ENCODE data around the gene ISLR2.

ISLR2 gene

DNA sequence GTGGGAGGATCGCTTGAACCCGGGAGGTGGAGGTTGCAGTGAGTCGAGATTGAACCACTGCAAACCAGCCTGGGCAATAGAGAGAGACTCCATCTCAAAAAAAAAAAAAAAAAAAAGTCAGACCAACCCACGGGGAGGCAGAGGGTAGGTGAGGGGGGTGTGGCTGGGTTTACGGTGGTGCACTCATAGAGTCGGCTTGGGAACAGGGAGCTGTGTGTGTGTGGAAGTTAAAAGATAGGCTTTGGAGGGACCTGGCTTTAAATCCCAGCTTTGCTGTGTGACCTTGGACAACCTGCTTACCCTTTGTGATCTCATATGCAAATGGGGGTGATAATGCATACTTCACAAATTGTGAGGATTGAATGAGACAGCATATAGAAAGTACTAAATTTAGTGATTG is 10.0 kb upstream of the ISLR2 start:
- peaks cover 23% of the 10 kb centered on the region for H3K27me3 ChIP-seq (replicated peaks; ENCODE audit: insufficient read depth, low read length)
- H3K36me3 ChIP-seq (replicated peaks; ENCODE audit: insufficient read depth, low read length) = no peaks in the 10 kb centered on the region
- H3K4me2 ChIP-seq (ENCODE audit: low read depth, low read length) = no peak overlapping the region
- H3K9ac ChIP-seq (ENCODE audit: low read length) = no peak overlapping the region
- no peaks in the 10 kb centered on the region for H3F3A ChIP-seq (ENCODE audit: insufficient read depth, low read length)
- H3K9me2 ChIP-seq (replicated peaks; ENCODE audit: insufficient read depth, low read length) = no peaks in the 10 kb centered on the region
- peaks cover 9% of the 10 kb centered on the region; the same call in 1 of the 2 replicates for H3K4me1 ChIP-seq (ENCODE audit: low read length)
- no peaks in the 10 kb centered on the region for H3K9me3 ChIP-seq (replicated peaks; ENCODE audit: insufficient read depth, low read length)
- no peak overlapping the region for H3K4me3 ChIP-seq (ENCODE audit: low read length)
- DNase-seq = no peak
- H2AFZ ChIP-seq (ENCODE audit: low read length) = no peak overlapping the region
- TF ChIP-seq EZH2phosphoT487 (IDR thresholded peaks at IDR 0.05; ENCODE audit: low read length) (no peak), EZH2 (optimal IDR thresholded peaks at IDR 0.05; ENCODE audit: low read depth, low read length) (no peak)
- TF ChIP-seq, protein P1, sequence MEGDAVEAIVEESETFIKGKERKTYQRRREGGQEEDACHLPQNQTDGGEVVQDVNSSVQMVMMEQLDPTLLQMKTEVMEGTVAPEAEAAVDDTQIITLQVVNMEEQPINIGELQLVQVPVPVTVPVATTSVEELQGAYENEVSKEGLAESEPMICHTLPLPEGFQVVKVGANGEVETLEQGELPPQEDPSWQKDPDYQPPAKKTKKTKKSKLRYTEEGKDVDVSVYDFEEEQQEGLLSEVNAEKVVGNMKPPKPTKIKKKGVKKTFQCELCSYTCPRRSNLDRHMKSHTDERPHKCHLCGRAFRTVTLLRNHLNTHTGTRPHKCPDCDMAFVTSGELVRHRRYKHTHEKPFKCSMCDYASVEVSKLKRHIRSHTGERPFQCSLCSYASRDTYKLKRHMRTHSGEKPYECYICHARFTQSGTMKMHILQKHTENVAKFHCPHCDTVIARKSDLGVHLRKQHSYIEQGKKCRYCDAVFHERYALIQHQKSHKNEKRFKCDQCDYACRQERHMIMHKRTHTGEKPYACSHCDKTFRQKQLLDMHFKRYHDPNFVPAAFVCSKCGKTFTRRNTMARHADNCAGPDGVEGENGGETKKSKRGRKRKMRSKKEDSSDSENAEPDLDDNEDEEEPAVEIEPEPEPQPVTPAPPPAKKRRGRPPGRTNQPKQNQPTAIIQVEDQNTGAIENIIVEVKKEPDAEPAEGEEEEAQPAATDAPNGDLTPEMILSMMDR (IDR thresholded peaks at IDR 0.05; ENCODE audit: low read length) = no peak
- no peaks in the 10 kb centered on the region for H3K79me2 ChIP-seq (ENCODE audit: low read length)
- H3K27ac ChIP-seq (ENCODE audit: low read length) = no peak overlapping the region
- no peaks in the 10 kb centered on the region for H4K20me1 ChIP-seq (ENCODE audit: insufficient read depth, low read length)

DNA sequence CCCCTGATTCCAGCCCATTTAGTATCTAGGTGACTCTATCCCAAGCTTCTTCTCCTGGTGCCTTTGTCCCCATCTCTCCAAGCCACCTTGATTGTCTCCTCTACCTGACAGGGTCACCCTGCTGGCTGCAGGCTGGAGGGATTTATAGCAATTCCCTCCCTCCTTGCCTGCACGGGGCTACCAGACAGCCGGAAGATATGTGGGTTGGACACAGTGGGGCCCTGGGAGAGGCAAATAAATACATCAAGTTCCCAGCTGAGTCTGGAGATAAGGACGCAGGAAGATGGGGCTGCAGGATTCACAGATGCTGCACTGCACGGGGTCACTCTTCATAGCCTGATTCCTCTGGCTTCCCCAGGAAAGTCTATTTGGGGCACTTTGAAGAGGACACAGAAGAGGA is 9.3 kb upstream of the ISLR2 start:
- Histone ChIP-seq H3K4me2 (ENCODE audit: low read depth, low read length) (no peak overlapping the region), H3K4me3 (ENCODE audit: low read length) (no peak overlapping the region), H3K9ac (ENCODE audit: low read length) (no peak overlapping the region), H3K36me3 (replicated peaks; ENCODE audit: insufficient read depth, low read length) (no peaks in the 10 kb centered on the region), H3K9me3 (replicated peaks; ENCODE audit: insufficient read depth, low read length) (no peaks in the 10 kb centered on the region), H3F3A (ENCODE audit: insufficient read depth, low read length) (no peaks in the 10 kb centered on the region), H3K4me1 (ENCODE audit: low read length) (peaks cover 9% of the 10 kb centered on the region; the same call in 1 of the 2 replicates), H2AFZ (ENCODE audit: low read length) (no peak overlapping the region), H3K9me2 (replicated peaks; ENCODE audit: insufficient read depth, low read length) (no peaks in the 10 kb centered on the region), H3K27me3 (replicated peaks; ENCODE audit: insufficient read depth, low read length) (peaks cover 30% of the 10 kb centered on the region), H3K79me2 (ENCODE audit: low read length) (no peaks in the 10 kb centered on the region), H3K27ac (ENCODE audit: low read length) (no peak overlapping the region), H4K20me1 (ENCODE audit: insufficient read depth, low read length) (no peaks in the 10 kb centered on the region)
- TF ChIP-seq EZH2phosphoT487 (IDR thresholded peaks at IDR 0.05; ENCODE audit: low read length) = no peak
- TF ChIP-seq, protein P1 (IDR thresholded peaks at IDR 0.05; ENCODE audit: low read length) = no peak
- TF ChIP-seq EZH2 (optimal IDR thresholded peaks at IDR 0.05; ENCODE audit: low read depth, low read length) = no peak
- no peak for DNase-seq

DNA sequence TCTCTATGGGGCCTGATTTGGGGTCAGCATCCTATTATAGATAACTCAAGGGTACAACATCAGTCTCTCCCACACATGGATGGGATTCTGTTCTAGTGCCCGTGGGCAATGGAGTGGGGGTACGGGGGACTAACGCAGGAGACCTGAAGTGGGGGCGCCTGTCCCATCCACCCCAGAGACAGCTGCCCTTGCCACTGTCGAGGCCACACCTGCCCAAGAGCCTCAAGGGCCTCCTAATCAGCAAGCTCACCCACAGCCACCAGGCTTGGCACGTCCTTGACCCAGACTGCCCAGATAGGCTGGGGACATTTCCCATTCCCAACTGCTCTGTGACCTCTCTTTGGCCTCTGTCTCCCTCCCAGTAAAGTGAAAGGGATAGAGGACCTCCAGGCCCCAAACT is 8.5 kb upstream of the ISLR2 start:
- H3K4me3 ChIP-seq (ENCODE audit: low read length) = no peak overlapping the region
- no peak for DNase-seq
- H3K9ac ChIP-seq (ENCODE audit: low read length) = no peak overlapping the region
- H3K4me1 ChIP-seq (ENCODE audit: low read length) = peaks cover 9% of the 10 kb centered on the region; the same call in 1 of the 2 replicates
- H4K20me1 ChIP-seq (ENCODE audit: insufficient read depth, low read length) = no peaks in the 10 kb centered on the region
- no peak overlapping the region for H3K4me2 ChIP-seq (ENCODE audit: low read depth, low read length)
- peaks cover 31% of the 10 kb centered on the region for H3K27me3 ChIP-seq (replicated peaks; ENCODE audit: insufficient read depth, low read length)
- no peak overlapping the region for H2AFZ ChIP-seq (ENCODE audit: low read length)
- H3K27ac ChIP-seq (ENCODE audit: low read length) = no peak overlapping the region
- TF ChIP-seq EZH2phosphoT487 (IDR thresholded peaks at IDR 0.05; ENCODE audit: low read length) (no peak), EZH2 (optimal IDR thresholded peaks at IDR 0.05; ENCODE audit: low read depth, low read length) (no peak)
- TF ChIP-seq, protein P1 (IDR thresholded peaks at IDR 0.05; ENCODE audit: low read length) = no peak
- H3K79me2 ChIP-seq (ENCODE audit: low read length) = no peaks in the 10 kb centered on the region
- no peaks in the 10 kb centered on the region for H3K9me2 ChIP-seq (replicated peaks; ENCODE audit: insufficient read depth, low read length)
- no peaks in the 10 kb centered on the region for H3K9me3 ChIP-seq (replicated peaks; ENCODE audit: insufficient read depth, low read length)
- H3F3A ChIP-seq (ENCODE audit: insufficient read depth, low read length) = no peaks in the 10 kb centered on the region
- no peaks in the 10 kb centered on the region for H3K36me3 ChIP-seq (replicated peaks; ENCODE audit: insufficient read depth, low read length)

Data from MM.1S (cell line).